ENCODE measurements around the gene TSPAN11.
A peak's percentile ranks its signal among the peaks of the same experiment; 100 is the strongest.

The TSPAN11 gene

DNA sequence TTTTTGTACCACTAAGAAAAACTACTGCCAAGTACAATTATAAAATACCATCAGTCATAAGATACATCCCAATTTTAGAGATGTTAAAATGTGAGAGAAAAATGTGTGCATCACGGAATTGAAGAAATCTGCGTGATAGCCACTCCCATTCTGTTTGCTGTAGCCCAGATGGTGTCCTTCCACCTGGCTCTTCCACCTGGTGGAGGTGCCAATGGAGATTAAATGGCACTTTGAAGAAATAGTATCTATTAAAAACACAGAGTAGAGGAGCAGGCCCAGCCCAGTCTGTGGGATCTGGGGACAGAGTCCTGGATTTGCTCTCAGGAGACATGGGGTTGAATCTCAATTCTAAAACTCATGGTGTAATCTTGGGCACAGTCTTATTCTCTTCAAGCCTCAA lies 35.5 kb downstream of the TSPAN11 start:
- peak; percentile 33 for DNase-seq

DNA sequence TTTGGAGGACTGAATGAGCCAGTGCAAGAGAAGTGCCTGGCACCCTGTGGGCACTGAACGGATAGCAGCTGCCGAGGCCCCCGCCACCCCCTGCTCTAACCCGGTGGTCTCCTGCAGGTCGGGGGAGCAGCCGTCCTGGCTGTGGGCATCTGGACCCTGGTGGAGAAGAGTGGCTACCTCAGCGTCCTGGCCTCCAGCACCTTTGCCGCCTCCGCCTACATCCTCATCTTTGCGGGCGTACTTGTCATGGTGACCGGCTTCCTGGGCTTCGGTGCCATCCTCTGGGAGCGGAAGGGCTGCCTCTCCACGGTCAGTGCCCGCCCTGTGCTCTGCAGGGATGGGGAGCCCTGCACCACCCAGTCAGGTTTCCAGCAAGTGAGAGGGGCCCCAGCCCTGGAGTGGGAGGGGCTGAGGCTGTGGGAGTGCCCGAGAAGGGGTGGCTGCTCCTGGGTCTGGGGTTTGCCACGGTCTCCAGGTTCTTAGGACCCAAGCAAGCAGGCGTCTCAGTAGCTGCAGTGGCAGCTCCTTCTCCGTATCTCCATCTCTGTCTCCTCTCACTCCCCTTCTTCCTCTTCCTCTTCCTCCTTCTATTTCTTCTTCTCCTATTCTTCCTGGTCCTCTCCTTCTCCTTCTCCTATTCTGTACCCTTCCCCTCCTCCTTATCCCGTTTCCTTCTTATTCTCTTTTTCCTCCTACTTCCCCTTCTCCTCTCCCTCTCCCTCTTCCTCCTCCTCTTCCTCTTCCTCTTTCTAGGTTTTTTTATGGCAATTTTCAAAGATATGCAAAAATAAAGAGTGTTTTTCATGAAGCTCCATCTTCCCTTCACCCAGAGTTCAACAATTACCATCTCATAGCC lies 37.4 kb downstream of the TSPAN11 start:
- DNase-seq, result no peak

DNA sequence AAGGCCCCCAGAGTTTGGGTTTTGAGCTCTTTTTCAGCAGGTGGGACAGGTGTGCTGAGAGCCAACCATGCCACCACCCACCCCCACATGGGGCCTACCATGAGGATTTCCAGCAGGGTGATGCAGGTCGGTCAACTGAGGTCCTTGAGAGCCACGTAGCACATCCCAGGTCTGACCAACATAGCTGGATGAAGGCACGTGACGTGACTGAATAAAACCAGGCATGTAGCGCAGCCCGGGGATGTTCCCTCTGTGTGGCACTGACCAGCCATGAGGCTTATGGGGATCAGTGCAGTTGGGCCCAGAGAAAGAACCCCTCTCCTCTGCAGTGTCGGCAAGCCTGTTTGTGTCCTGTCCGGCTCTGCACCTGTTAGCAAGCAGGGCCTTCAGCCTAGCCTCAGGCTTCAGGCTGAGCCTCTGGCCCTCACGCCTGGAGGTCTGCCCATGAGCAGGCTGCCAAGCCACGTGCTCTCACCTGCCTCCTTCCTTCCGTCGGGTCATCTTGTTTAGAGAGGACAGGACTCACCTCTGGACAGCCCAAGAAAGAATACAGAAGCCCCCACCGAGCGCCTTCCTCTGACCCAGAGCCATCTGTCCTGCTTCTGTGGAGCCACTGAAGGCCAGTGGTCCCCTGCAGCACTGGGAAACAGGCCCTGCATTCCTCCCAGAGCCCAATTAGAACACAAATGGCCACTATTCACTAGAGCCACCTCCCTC lies 38.5 kb downstream of the TSPAN11 start:
- no peak for DNase-seq

DNA sequence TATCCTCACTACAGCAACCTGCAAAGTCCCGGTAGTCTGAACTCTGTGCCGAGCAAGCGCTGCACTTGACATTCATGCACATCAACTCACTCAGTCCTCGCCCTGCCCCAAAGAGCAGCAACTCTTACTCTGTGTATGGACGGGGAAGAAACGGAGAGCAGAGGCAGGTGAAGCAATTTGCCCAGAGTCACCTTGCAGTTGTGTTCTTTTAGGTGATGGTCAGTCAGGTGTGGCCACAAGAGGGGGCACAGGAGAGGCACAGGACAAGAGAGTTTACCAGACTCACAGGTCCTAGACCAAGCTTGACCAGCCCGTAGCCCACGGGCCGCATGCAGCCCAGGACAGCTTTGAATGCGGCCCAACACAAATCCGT lies 39.1 kb downstream of the TSPAN11 start:
- no peak for DNase-seq

DNA sequence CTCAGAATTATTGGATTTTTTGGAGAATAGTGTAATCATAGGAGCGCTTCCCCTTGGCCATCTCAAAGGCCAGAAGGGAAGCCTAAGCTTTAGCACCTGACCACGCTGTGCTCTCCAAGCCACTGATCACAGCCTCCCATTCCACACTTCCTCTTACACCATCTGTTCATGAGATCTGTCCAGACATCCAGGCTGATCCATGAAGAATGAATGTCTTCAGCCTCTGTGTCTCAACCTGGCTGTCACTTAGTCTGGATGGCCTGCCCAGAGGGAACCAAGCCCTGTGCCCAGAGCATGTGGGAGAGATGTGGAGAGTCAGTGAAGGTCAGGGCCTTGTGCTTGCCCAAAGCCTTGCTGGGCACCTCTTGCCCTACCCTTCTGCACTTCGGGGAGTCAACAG lies 40.5 kb downstream of the TSPAN11 start:
- DNase-seq, result no peak

DNA sequence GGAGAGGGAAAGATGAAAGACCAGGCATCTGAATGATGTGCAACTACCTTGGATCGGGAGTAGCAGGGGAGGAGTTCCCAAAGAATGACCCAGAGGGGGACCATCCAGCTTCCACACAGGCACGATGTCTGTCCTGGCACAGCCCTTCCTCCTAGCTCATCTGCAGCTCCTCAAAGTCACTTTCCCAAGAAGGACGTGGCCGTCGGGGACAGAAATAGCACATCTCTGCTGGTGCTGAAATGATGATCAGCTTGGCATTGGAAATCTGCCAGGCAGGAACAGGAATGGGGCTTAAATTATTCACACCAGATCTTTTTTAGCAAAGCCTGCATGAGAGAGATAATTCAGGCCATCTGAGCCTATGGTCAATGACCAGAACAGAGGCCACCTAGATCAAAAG lies 41.7 kb downstream of the TSPAN11 start:
- no peak for DNase-seq

DNA sequence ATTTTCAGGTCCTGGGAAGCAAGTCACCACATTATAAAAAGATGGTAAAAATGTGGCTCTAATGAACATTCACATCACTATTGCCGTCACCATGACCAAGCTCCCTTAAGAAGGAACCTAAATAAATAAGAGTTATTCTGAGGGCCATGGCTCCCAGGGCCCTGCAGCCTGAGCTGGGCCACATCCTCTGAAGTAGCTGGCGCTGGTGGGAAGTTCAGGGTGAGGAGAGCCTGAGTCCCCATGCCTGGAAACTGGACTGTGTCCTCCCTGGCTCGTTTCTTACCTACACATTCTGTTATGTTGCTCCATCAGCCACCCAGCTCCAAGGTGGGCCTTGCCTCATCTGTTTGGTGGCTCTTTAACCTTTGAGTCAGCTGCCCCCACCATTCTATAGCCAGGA lies 42.5 kb downstream of the TSPAN11 start:
- no peak for DNase-seq

DNA sequence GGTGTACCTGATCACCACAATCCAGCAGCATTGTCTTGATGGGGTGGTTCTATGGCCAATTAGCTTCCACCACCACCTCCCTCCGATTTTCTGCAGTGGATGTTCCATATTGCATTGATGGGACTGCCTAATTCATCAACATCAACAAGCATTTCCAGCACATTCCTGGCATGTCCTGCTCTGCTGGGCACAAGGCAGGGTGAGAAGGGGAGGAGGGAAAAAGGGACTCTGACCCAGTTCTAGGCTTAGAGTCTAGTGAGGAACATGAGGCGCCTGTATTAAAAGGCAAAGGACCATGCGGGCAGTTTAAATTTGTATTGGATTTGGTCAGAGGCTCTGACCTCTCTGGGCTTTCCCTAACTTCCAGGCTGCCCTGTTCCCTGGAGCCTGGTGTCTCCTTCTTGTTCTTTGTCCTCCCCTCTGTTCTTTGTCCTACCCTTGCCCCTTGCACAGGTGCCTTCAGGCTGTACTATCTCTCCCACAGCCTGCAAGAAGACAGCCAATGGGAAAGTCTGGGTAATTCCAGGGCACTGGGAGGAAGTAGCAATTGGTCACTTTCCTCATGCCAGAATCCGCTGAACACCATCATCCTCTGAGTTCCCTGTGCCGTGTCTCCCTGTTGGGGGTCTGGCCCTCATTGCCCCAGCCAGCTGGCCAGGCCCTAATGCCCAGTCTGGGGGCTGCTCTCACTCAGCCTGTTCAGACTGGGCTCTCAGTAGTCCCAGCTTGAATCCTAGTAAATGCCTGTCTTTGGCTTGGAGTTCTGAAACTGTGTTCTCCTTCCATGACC lies 43.3 kb downstream of the TSPAN11 start:
- DNase-seq, result no peak

DNA sequence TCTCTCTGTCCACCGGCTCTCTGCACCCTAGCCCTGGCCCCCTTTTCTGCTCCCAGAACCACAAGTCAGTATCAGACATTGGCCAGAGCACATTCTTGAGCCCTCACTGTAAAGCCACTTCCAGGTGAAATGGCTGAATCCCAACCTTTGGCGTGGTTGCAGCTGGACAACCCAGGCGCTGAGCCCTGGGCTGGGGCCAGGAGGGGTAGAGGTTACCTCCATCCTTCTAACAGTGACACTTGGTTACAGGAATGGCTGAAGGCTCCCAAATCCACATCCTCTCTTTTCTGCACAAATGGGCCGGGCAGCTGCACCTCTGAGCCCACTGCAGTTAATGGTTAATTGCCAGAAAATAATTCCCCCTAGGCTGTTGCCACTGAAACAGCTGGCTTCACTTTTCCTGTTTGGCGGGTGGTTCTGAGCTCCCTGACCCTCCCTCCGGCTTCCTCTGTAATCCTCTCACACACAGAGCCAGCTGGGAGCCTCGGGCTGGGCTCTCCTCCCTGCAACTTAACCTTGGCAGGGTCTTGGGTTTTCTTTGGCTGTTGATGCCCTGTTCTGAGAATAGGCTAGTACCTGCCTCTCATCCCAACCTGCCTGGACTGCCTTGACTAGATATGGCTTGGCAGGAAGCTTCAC lies 44.1 kb downstream of the TSPAN11 start:
- DNase-seq, result peak; percentile 65

DNA sequence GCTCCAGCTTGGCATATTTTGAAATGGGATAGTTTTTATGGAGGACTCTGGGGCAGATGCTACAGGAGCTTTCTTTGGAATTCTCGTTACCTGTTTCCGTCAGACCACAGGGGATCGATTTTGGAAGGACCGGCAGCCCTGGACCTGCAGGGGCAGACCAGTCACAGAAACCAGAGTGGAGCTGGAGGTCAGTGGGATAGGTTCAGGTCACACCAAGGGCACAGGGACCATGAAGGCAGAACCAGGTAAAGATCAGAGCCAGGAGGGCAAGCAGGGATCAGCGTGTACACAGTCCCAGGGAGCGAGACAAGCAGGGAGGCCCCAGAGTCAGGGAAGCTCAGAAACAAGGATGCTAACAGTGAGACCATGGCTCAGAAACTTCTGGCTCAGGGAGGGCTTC lies 45.5 kb downstream of the TSPAN11 start:
- DNase-seq, result no peak

DNA sequence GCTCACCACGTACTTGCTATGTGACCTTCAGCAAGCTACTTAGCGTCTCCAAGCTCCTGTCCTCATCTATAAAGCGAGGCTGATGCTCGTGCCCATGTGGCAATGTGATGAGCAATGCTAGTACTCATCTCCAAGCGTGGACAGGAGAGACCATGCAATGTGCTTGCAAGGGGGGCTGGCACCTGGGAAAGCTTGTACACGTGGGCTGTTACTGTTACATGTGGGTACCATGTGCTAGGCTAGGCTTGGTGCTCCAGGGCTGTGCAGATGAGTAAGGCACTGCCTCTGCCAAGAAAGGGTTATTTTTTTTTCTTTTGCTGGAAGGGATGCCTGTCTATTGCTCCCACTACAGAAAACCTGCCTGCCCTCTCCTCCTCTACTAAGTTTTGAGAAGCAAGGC lies 46.6 kb downstream of the TSPAN11 start:
- peak; percentile 16 for DNase-seq

DNA sequence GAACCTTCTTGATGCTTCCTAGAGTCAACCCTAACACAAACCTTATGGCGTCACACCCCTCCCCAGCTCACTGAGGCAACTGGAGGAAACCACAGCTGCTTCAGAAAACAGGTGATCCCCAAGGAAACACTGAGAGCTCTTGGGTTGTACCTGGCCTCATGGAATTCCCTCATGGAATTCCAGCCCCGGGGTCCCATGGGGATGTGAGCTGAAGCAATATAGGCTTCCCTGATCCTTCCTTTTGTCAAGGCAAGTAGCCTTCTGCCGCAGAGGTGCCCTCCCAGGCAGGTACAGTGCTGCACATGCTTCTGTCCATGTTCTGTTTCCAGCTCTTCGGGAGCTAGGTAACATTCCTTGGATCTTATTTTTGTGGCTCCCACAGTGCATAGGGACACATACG lies 47.3 kb downstream of the TSPAN11 start:
- DNase-seq, result peak; percentile 26

DNA sequence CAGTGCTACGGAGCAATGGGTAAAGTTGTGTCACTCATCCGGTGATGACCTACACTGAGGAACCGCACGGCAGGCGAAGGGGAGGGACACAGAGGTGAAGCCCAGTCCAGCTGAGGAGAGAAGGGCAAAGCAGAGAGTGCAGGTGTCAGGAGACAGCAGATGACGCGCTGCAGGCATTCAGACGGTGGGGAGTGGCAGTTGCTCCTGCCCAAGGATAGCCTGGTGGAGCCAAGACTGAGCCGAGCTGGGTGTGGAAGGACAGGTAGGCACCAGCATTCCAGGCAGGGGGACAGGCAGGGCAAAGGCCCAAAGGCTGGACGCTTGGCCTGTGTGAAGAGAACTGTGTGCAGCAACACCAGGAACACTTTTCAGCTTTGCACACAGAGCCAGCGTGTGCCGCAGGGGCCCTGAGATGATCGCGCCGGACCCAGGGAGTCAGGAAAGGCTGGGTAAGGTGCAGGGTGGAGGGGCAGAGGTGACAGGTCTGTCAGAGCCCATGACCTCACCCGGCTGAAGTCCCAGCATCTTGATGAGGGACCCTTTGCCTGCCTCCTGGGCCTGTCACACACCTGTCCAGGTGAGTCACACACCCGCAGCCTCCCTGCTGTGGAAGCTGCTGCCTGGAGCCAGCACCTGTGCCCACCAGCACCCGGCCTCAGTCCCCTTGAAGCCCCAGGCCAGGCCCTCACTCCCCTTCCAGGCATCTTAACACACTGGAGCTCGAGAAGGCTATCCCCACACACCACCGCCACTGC lies 48.4 kb downstream of the TSPAN11 start:
- no peak for DNase-seq

DNA sequence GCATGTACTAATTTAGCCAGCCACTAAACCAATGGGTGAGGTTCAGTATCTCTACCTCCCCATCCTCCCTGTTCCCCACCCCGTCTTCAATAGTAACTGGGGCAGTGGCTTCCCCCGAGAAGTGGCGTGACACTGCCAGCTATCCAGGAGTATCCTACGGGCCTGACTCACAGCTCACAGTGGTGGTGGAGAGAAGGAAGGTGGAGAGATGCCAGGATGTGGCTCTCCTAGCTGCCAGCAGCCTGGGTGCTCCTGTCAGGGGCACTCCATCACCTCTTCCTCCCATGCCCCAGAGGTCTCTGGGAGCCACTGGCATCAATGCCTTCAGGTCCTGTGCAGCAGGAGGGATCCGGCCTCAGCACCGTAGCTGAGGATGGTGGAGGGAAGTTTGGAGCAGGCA lies 49.0 kb downstream of the TSPAN11 start:
- no peak for DNase-seq

DNA sequence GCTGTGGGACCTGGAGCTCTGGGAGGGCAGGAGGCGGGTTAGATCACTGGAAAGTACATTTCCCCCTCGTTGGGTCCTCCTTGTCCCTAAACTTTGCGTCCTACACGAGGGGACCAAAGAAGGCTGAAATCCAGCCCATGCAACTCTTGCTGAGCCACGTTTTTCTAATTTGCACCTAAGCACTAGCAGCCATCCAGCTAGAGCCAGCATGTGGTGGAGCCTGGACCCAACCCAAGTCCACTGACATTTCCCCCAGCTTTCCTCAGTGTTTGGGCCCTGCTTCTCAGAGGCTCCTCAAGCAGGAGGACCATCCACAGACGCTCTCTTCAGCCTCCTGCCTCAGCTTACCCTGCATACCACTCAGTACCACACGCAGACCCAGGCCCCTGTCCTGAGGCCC lies 49.7 kb downstream of the TSPAN11 start:
- DNase-seq, result no peak

DNA sequence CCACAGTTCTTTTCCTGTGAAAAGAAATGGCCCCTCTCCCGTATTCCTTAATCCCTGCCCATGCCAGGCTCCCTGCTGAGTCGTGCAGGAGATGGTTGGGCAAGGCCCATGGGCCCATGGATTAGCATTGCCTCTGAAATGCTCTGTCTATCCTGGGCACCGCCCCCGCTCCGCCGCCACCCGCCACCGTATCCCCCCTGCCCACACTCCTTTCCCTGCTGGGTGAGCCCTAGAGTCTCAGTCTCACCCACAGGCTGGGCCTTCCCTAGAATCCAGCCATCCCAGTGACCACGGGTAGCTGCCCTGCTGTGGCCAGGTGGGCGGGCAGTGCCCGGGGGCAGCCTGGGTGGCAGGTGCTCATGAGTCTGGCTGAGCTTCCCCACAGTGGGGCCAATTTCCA lies 50.6 kb downstream of the TSPAN11 start:
- no peak for DNase-seq

DNA sequence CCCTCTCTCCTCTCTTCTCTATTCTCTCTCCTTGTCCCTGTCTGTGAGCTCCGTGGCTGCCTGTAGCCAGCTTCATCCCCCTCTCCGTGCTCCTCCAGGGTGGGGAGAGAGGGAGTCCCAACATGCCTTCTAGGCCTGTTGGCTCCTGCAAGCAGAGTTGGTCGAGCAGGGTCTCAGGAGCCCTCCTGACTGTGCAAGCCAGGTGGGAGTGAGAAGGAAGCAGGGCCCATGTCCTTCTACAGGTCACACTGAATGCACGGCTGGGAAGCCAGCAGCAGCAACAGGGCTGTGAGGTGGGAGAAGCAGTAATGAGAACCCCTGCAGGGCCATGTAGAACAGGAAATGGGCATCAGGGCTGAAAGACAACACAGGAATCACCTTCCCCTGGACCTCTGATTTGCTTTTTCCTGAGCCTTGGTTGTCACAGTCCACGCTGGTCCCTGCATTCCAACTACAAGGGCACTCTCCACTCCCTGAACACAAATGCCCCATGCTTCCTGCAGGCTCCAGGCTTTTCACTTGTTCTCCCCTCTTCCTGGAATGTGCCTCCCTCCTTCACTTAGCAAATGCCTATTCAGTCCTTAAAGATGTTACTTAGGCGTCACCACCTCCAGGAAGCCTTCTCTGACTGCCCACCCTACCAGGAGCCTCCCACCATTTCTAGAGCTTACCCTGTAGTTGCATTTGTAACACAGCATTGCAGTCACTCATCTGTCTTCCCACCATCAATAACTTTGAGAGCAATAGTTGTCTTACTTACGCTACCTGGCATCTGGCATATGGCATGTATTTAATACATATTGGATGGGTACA lies 51.2 kb downstream of the TSPAN11 start:
- DNase-seq, result no peak

DNA sequence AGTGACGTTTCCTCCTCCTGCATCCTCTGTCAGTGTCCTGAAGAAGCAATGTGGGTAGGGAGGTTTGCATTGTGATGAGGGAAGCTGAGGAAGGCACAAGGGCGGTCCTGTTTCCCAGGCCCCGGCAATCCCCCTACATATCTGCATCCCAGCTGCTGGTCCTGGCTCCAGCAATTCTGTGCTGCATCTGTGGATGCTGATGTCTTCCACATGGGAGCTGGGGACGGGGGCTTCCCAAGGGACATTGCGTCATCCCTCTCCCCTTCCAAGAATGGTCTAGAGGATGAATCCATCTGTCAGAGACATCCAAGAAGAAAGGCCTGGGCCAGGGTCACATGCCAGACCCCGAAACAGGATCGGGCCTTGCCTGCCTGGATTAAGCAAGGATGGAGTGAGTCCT lies 52.1 kb downstream of the TSPAN11 start:
- peak; percentile 9 for DNase-seq

DNA sequence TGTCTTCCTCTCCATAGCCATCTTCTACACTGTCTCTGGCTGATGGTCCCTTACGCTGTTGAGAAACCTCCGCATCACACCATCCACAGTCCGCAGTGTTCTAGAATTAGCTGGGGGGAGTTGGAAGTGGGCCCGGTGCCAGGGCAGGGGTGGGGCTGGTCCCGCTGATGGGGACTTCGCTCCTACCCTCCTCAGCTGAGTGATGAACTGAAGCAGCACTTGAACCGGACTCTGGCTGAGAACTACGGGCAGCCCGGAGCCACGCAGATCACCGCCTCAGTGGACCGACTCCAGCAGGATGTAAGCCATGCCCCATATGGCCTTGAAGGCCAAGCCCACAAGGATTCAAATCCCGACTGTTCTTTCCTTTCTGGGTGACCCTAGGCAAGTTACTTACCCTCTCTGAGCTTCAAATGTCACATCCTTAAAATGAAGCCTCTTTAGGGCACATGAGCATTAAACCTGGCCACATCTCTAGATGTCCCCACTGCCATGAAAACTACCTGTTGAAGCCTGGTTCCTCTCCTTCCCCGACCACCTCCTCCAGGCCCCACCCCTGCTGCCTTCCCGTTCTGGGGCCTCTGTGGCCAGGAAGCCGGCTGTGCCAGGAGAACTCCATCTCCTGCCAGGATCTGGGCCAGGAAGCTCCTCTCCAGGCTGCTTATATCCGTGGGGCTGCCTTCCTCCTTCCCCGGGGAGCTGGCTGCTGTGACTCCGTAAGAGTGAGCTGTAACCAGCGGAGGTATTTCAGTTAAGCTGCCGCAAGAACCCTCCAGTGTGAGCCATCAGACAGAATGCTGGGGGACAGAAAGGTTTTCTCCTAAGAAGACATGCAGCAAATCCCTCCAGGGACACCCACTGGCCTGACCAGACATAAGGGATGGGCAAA lies 53.1 kb downstream of the TSPAN11 start:
- DNase-seq, result no peak

DNA sequence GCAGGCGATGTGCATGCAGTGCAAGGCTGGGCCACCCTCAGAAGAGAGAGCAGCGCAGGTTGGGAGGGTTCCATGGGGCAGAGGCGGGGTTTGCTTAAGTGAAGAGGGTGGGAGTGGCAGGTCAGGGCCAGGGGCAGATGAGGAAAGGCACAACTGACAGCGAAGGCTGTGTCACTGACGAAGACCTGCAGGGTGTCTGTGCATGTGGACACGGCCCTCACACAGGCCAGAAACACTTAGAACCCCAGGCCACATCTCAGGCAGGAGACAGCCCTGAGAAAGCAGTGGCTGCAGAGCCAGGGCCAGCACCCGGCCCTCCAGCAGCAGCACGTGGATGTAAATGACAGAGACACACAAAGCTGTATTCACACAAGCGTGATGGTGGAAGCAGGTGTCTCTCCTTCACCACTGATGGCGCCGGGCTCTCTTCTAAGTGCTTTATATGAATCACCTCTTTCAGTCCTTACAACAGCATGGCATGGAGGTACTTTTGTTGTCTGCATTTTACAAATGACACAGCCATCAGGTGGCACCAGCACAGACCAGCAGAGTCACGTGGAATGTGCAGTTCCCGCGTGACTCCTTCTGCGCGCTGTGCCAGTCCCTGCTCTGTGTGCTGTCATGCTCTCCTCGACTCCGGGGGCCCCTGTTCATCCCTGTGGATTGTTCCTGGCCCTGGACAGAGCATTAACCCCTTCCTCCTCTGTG lies 54.6 kb downstream of the TSPAN11 start:
- no peak for DNase-seq
